Measurements from ENCODE around the gene NEMP1. TPM values are rescaled to one million over a fixed set of nuclear protein-coding genes. Genes with fewer than 3 reads are reported as not detected.

The NEMP1 gene
- total and polyA plus RNA-seq, 2 of the 13 experiments (the other 11 are each of a cell fraction or from before 2014, with no cell fraction given) = 11.4 to 12.9 TPM

DNA sequence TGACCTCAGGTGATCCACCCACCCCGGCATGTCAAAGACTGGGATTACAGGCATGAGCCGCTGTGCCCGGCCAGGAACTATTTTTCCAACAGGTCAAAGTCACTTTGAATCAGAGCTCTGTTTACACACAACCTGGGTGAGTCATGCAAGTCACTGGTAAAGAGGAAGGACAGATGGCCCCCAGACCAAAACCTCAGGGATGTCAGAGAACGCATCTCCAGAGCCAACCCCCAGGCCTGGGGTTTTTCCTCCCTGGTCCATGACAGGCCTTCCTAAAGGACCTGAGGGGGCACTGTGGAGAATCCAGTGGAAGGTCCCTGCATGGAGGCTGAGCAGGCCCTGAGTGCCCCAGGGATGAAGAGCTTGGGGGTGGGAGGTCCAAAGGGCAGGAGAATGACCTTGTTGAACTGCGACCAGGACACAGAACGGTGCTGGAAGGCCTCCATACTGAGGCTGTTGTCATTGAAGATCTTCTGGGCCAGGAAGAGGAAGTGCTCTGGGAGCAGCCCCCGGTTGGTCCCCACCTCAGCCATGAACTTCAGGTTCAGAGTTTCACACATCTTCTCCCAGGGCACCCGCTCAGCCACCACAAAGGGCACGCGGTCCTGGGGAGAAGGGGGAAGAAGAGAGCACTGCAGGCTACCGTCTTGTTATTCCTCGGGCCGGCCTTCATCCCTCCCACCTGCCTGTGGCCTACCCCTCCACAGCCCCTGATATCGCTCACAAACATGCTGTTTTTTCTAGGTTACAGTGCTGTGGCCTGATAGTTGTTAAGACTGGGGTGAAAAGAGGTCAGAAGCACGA, 23.5 kb upstream of the NEMP1 start (continued):
- TF ChIP-seq ZKSCAN5 (CRISPR knock-in tag; IDR thresholded peaks at IDR 0.05) (no peak), GABPA (IDR thresholded peaks at IDR 0.05; ENCODE audit: low read depth, low read length) (peak; percentile 38; the same call in 1 of the 2 replicates), GABPA (CRISPR knock-in tag; IDR thresholded peaks at IDR 0.05; ENCODE audit: low read depth) (peak; percentile 81), ZNF275 (CRISPR knock-in tag; IDR thresholded peaks at IDR 0.05; ENCODE audit: borderline replicate concordance) (no peak), ZSCAN31 (CRISPR knock-in tag; IDR thresholded peaks at IDR 0.05; ENCODE audit: low read depth) (no peak; the same call in 1 of the 2 replicates), ZBTB21 (CRISPR knock-in tag; IDR thresholded peaks at IDR 0.05) (no peak), SRSF1 (optimal IDR thresholded peaks at IDR 0.05; ENCODE audit: low read depth, low read length) (no peak), ZBTB34 (CRISPR knock-in tag; IDR thresholded peaks at IDR 0.05) (peak; percentile 66; the same call in 1 of the 2 replicates), THYN1 (CRISPR knock-in tag; IDR thresholded peaks at IDR 0.05; ENCODE audit: borderline replicate concordance, low read depth) (no peak), ZZZ3 (CRISPR knock-in tag; IDR thresholded peaks at IDR 0.05; ENCODE audit: borderline replicate concordance) (no peak), TCF7 (IDR thresholded peaks at IDR 0.05; ENCODE audit: low read depth) (peak; percentile 57), TSC22D2 (CRISPR knock-in tag; IDR thresholded peaks at IDR 0.05; ENCODE audit: borderline replicate concordance) (no peak), FOSL1 (CRISPR knock-in tag; IDR thresholded peaks at IDR 0.05; ENCODE audit: borderline replicate concordance) (peak; percentile 96), SNAI1 (CRISPR knock-in tag; IDR thresholded peaks at IDR 0.05; ENCODE audit: borderline replicate concordance) (0 out of 2 replicates have a peak, but pooled peaks have one; percentile 43), ZNF782 (CRISPR knock-in tag; IDR thresholded peaks at IDR 0.05; ENCODE audit: borderline replicate concordance) (no peak)
- TF ChIP-seq, protein P1, sequence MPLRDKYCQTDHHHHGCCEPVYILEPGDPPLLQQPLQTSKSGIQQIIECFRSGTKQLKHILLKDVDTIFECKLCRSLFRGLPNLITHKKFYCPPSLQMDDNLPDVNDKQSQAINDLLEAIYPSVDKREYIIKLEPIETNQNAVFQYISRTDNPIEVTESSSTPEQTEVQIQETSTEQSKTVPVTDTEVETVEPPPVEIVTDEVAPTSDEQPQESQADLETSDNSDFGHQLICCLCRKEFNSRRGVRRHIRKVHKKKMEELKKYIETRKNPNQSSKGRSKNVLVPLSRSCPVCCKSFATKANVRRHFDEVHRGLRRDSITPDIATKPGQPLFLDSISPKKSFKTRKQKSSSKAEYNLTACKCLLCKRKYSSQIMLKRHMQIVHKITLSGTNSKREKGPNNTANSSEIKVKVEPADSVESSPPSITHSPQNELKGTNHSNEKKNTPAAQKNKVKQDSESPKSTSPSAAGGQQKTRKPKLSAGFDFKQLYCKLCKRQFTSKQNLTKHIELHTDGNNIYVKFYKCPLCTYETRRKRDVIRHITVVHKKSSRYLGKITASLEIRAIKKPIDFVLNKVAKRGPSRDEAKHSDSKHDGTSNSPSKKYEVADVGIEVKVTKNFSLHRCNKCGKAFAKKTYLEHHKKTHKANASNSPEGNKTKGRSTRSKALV (CRISPR knock-in tag; IDR thresholded peaks at IDR 0.05) = peak; percentile 28; the same call in 1 of the 2 replicates
- TF ChIP-seq, protein P2, sequence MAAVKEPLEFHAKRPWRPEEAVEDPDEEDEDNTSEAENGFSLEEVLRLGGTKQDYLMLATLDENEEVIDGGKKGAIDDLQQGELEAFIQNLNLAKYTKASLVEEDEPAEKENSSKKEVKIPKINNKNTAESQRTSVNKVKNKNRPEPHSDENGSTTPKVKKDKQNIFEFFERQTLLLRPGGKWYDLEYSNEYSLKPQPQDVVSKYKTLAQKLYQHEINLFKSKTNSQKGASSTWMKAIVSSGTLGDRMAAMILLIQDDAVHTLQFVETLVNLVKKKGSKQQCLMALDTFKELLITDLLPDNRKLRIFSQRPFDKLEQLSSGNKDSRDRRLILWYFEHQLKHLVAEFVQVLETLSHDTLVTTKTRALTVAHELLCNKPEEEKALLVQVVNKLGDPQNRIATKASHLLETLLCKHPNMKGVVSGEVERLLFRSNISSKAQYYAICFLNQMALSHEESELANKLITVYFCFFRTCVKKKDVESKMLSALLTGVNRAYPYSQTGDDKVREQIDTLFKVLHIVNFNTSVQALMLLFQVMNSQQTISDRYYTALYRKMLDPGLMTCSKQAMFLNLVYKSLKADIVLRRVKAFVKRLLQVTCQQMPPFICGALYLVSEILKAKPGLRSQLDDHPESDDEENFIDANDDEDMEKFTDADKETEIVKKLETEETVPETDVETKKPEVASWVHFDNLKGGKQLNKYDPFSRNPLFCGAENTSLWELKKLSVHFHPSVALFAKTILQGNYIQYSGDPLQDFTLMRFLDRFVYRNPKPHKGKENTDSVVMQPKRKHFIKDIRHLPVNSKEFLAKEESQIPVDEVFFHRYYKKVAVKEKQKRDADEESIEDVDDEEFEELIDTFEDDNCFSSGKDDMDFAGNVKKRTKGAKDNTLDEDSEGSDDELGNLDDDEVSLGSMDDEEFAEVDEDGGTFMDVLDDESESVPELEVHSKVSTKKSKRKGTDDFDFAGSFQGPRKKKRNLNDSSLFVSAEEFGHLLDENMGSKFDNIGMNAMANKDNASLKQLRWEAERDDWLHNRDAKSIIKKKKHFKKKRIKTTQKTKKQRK (IDR thresholded peaks at IDR 0.05; ENCODE audit: low read length) = no peak

All from HepG2 (cell line).